HG03095 (cell line): ENCODE data around the gene MTR.
"Not testable (repeated sequence)": the region's sequence is repeated elsewhere in the genome, so short reads cannot be mapped to it uniquely, and the experiment has no call there.

Experiments
- ATAC-seq: cut with Tn5 transposase; IDR thresholded peaks from one replicate; pipeline ENCODE4 v1.9.1; 2021; ENCODE audit warnings: moderate library complexity; ENCODE audit not compliant: unreplicated experiment

Gene MTR

DNA sequence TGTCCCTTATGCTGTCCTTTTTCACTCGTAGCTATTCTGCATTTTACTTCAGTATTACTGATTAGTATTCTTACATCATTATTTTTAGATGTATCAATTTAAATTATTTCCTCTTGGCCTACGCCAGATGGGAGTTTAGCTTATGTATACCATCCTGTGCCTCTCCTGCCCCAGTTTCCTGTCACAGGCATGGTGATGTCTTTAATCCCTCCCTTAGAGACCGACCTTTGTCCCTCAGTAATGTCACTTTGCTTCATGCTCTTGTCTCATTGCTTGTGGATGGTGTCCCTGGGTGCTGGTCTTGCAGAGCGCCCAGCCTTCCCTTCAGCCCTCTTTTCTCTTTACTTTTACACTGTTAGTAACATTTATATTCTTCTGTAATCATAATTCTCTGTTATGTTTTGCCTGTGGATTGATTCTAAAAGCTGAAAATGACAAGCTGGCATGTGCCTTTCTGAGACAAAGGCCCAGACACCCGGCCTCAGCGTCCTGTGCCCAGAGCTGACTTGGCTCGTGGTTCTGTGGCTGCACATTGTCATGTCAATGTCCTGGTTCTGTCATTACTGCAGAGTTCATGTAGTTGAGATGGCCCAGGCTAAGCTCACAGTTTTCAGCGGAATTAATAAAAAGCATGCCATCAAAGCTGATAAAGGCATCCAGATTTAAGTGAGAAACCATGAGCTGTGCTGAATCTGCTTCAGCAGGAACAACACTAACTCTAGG lies 100.7 kb downstream of the MTR start:
- ATAC-seq: no peak

GRCh38 chr1:236896716-236897115 lies 101.6 kb downstream of the MTR start:
- ATAC-seq: no peak

DNA sequence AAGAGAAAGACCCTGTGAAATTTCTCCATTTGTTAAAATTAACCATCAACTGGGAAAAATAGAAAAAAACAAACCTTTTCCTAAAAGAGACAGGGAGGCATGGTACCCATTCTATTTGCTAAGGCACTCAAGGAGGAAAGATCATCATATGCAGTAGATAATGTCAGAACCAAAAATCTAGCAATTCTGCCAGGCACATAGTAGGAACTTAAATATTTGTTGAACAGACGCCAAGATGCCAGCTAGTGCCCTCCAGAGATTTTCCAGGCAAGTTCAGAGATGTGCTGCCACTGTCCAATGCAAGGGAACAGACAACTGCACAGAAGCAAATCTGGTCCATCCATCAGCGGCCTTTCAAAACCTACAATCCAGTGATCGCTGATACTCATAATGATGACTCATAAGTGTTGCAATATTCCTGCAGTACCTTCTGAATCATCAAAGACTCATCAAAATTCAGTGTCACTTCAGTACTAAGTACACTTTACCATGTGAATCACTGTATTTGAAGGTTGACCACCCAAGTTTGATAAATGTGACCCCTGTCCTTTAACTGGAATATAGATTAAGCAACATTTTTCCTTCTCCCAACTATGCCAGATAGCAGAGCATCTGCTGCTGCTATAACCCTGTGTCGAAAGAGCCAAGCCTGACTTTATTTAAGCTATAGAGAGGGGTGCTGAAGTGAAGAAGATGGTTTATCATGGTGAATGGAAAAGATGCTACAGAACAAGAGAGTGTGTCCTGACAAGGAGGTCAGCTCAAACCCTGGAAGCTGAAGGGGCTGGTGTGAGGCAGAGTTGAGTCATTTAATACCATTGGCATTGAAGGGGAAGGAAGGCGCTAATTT lies 110.0 kb downstream of the MTR start:
- no peak for ATAC-seq

DNA sequence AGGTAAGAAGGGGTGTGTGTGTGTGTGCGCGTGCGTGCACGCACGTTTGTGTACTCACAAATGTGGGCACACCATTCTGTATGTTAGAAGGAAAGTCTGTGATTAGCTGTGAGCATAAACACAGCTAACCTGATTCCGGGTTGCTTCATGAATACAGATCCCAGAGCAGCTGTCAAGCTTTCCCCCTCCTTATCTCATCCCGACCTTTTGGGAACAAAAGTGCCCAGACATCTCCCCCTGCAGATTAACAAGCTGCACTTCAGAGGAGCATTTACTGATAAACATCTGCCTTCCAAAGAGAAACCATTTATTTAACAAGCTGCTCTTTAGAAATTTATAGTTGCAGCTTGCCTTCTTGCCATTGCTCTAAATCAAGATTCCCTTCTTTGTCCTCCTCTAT lies 112.1 kb downstream of the MTR start:
- ATAC-seq: no peak

GRCh38 chr1:236908669-236909068 lies 113.6 kb downstream of the MTR start:
- no peak for ATAC-seq

DNA sequence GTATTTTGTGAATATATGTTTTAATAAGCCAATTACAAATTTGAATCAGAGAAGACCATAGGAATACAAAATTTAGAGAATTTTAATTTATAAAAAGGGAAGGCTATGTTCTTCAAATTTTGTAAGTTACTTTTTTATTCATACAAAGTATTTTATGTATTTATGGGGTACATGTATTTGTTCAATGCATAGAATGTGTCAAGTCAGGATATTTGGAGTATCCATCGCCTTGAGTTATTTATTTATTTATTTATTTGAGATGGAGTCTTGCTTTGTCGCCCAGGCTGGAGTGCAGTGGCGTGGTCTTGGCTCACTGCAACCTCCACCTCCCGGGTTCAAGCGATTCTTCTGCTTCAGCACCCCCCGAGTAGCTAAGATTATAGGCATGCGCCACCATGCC lies 116.0 kb downstream of the MTR start:
- ATAC-seq: not testable (repeated sequence)

DNA sequence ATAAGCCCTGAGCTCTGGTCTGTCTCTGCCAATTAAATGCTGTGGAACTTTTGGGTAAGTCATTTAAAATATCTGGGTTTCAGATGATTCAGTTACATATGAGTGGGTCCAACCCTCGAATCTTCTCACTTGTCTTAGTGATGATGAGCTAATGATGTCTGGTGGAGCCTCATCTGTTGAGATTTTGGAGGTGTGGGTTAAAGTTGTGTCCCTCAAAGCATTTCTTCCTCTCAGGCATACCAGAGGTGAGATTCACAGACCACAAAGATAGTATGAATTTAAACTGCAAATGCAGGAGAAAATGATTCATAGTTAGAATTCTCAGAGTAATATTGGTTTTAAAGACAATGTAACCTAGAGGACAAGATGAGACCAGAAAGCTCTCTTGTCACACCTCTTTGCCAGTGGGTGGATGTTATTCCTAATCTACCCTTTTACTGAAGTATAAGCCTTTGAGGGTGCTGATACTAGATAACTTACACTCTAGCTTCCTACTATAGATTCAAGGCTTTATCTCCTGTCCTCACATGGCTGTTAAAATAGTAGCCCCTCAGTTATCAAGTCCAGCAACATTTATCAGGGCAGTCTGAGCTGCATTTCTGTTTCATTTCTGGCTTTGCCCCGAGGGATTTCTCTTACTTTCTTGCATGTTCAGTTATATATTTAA lies 118.4 kb downstream of the MTR start:
- no peak for ATAC-seq

DNA sequence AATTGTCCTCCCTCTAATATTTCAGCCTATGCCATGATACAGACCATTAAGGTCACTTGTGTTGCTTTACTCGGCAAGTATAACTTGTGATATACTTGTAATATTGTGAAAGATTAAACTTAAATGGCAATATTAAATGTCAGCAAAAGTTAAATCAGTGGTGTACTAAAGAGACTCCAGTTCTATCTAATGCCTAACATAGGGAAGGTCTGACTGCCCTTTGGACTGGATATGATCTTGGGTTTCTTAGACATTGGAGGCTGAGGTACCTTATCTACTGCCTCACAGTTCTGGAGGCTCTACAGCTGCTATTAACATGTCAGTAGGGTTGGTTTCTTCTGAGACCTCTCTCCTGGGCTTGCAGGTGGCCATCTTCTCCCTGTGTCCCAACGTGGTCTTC lies 119.3 kb downstream of the MTR start:
- ATAC-seq: no peak

GRCh38 chr1:236916131-236916800 lies 121.2 kb downstream of the MTR start:
- no peak for ATAC-seq

DNA sequence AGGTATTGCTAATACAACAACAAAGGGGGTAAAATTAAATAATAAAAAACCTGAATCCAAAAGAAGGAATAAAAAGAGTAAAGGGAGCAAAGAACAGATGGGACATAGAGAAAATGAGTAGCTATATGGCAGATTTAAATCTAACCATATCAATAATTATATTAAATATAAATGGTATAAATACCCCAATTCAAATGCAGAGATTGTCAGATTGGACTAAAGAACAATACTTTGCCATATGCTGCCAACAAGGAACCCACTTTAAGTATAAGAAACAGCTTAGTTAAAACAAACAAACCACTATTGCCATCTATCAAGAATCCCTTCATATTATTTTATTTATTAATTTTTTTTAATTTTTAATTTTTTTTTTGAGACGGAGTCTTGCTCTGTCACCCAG lies 122.4 kb downstream of the MTR start:
- ATAC-seq: no peak

DNA sequence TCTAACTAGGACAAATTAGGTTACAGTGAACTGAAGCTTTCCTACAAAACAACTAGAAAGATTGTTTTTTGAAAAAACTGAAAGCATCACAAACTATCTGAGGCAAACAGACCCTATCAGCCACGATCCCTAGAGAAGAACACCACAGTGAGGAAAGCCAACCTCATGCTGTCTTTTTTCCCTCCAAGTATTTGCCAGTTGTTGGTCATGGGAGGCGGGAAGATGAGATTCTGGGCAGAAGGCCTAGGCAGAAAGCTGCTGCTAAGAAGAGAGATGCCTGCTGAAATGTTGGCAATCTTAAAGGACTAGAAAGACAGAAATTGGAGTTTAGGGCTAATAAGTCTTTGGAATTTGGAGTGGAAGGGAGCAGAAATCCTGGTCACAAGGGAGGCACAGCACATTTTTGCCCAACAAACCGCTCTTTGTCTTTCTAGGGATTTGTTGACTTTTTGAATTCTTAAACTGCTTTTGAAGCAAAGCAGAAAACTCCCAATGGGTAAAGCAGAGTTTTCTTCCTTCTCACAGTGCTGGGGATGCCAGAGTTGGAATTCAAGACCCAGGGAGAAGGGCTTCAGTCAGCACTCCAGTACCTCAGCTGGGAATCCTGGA lies 125.3 kb downstream of the MTR start:
- ATAC-seq: no peak

DNA sequence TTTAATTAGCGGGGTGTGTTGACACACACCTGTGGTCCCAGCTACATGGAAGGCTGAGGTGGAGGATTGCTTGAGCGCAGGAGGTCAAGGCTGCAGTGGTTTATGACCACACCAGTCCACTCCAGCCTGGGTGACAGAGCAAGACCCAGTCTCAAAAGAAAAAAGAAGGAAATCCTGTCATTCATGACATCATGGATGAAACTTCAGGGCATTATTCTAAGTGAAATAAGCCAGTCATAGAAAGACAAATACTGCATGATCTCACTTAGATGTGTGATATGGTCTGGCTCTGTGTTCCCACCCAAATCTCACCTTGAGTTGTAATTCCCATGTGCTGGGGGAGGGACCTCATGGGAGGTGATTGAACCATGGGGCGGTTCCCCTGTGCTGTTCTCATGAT lies 126.5 kb downstream of the MTR start:
- no peak for ATAC-seq

DNA sequence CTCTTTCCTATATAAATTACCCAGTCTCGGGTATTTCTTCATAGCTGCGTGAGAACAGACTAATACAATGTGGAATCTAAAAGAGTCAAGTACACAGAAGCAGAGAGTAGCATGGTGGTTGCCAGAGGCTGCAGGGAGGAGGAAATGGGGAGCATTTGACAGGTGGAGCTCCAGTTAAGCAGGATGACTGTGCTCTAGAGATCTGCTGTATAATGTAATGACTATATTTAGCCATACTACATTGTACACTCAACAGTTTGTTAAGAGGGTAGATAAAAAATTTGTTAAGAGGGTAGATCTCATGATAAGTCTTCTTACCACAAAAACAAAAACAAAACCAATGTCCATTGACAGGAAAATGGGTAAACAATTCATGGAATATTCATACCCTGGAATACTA lies 127.1 kb downstream of the MTR start:
- no peak for ATAC-seq

DNA sequence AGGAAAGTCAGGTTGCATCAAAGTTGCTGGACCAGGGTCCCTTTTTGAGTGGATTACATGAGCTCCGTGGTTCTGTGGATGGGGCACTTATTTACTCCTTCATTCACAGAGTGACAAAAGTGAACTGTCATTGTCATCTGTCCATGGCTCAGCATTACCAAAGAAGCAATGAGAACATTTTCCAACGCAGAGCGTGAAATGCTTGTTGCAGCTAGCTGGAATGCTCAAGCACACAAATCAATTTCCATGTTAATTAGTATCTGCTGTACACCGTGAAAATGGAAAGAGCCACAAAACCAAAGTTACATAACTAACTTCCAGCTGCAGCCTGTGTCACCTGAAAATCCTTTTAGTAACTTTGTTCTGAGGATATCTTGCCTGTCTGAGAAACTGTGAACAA lies 130.3 kb downstream of the MTR start:
- no peak for ATAC-seq

- no peak for ATAC-seq
Measured at GRCh38 chr1:236930503-236930902, 135.4 kb downstream of the MTR start.

DNA sequence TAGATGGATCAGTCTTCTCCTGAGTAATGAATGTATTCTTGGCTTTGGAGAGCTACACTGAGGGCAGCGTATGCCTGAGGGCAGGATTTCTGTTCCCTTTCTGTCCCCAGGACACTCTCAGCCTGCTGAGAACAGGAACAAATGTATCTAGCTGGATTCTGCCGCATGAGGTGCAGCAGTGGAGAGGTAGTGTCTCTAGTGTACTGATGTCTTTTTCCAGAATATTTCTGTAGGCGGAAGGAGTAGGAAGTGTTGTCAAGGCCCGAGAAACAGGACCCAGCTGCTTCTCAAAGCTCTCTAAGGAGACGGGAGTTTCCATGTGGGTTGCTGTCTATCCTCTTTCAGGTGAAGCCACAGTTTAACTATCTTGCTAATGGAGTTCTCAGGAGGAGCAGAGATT lies 143.7 kb downstream of the MTR start:
- no peak for ATAC-seq

DNA sequence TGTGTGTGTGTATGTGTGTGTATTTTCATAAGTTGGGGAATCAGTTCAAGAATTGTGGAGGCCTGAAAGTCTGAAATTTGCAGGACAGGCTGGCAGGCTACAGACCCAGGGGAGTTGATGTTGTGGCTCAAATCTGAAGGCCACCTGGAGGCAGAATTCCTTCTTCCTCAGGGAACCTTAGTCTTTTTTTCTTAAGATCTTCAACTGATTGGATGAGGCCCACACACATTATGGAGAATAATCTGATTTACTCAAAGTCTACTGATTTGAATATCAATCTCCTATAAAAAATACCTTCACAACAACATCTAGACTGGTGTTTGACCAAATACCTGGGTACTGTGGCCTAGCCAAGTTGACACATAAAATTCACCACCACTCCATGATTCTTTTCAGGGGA lies 147.3 kb downstream of the MTR start:
- no peak for ATAC-seq

GRCh38 chr1:236944556-236944955 lies 149.5 kb downstream of the MTR start:
- no peak for ATAC-seq

- no peak for ATAC-seq
Measured at GRCh38 chr1:236945002-236945401, 149.9 kb downstream of the MTR start.

- no peak for ATAC-seq
Measured at GRCh38 chr1:236947794-236948193, 152.7 kb downstream of the MTR start.

GRCh38 chr1:236948381-236948780 lies 153.3 kb downstream of the MTR start:
- no peak for ATAC-seq
